Astrocyte of the spinal cord (primary cell): ENCODE measurements around the gene COMMD7.

Experiments used
- DNase-seq: peaks from one replicate; pipeline ENCODE4 v3.0.0; 2011; ENCODE audit warnings: low read depth, low spot score
- H3K4me3 ChIP-seq: 2 replicates; pipeline ENCODE4 v1.5.1; 2011; ENCODE audit warnings: low read depth, mild to moderate bottlenecking, low read length, moderate library complexity
- CTCF ChIP-seq: IDR thresholded peaks from 2 replicates; pipeline ENCODE4 v1.5.1; 2012; ENCODE audit warnings: low read depth, mild to moderate bottlenecking, low read length, inconsistent platforms
- in situ Hi-C: cut with HindIII; loops from 2 replicates; pipeline ENCODE4 v1.10.0; 2017; ENCODE audit warnings: low sequenced_read_pairs

Gene COMMD7

GRCh38 chr20:32664678-32665159, 78.5 kb downstream of the COMMD7 start:
- no peak for TF ChIP-seq CTCF
- H3K4me3 ChIP-seq = no peak overlapping the region

GRCh38 chr20:32664012-32664677, 79.1 kb downstream of the COMMD7 start:
- no peak overlapping the region for H3K4me3 ChIP-seq
- no peak for TF ChIP-seq CTCF
- in situ Hi-C loops = no loop called here
- DNase-seq = no peak

More at GRCh38 chr20:32664678-32665159, 78.5 kb downstream of the COMMD7 start:
- in situ Hi-C loops = no loop called here
- no peak for DNase-seq

GRCh38 chr20:32663335-32664011, 79.8 kb downstream of the COMMD7 start:
- DNase-seq = no peak
- no peak overlapping the region for H3K4me3 ChIP-seq
- in situ Hi-C loops = no loop called here
- TF ChIP-seq CTCF = no peak

- TF ChIP-seq CTCF = peak; percentile 3
- no peak for DNase-seq
- in situ Hi-C loops = no loop called here
- H3K4me3 ChIP-seq = no peak overlapping the region
These were observed 81.3 kb downstream of the COMMD7 start for GRCh38 chr20:32661820-32662528.

GRCh38 chr20:32660661-32661060, 82.6 kb downstream of the COMMD7 start:
- in situ Hi-C loops = no loop called here
- H3K4me3 ChIP-seq = no peak overlapping the region
- DNase-seq = no peak
- TF ChIP-seq CTCF = no peak

- TF ChIP-seq CTCF = no peak
- DNase-seq = no peak
- in situ Hi-C loops = no loop called here
- H3K4me3 ChIP-seq = no peak overlapping the region
These were observed 86.4 kb downstream of the COMMD7 start for GRCh38 chr20:32656827-32657226.
